Cardiac septum (tissue), 1 donor: ENCODE results near the gene ENPP6. TPM values are rescaled to one million over a fixed set of nuclear protein-coding genes. Genes with fewer than 3 reads are reported as not detected.

Experiments
- DNase-seq: peaks from one replicate; pipeline ENCODE4 v3.0.0-alpha.2; 2020; ENCODE audit warnings: low spot score
- intact Hi-C: fragments of 100-400 bp; cut with DNase I; formaldehyde crosslinking; loops from one replicate; pipeline ENCODE4 v1.14.0; 2022
- total RNA-seq: library from RNA; stranded (reverse); fragmentation: NEBNext Ultra II Directional; extraction: Animal tissue kit (Norgen Biotek cat#: 25700); gene quantifications from one replicate; pipeline ENCODE4 v1.2.1, GENCODE V29; 2021
- donor health status: DM: no; HTN: no; CAD: no.

ENPP6 gene
- total RNA-seq, 1 donor from 2014 or later: 0.05 TPM

GRCh38 chr4:184120549-184121127 is 97.0 kb downstream of the ENPP6 start:
- intact Hi-C loops: no loop called here
- no peak for DNase-seq

- no peak for DNase-seq
- intact Hi-C loops: no loop called here
Measured at GRCh38 chr4:184117662-184118199, 99.9 kb downstream of the ENPP6 start.

- intact Hi-C loops: no loop called here
- no peak for DNase-seq
Measured at GRCh38 chr4:184115399-184115798, 102.3 kb downstream of the ENPP6 start.

- no peak for DNase-seq
- intact Hi-C loops: no loop called here
Measured at GRCh38 chr4:184114431-184114830, 103.2 kb downstream of the ENPP6 start.

GRCh38 chr4:184112006-184112550 is 105.6 kb downstream of the ENPP6 start:
- no peak for DNase-seq
- intact Hi-C loops: no loop called here

GRCh38 chr4:184111233-184111832 is 106.3 kb downstream of the ENPP6 start:
- intact Hi-C loops: no loop called here
- DNase-seq: no peak

GRCh38 chr4:184110452-184111224 is 107.0 kb downstream of the ENPP6 start:
- intact Hi-C loops: no loop called here
- DNase-seq: no peak

- intact Hi-C loops: no loop called here
- DNase-seq: no peak
Measured at GRCh38 chr4:184108006-184108501, 109.6 kb downstream of the ENPP6 start.

GRCh38 chr4:184104419-184105101 is 113.1 kb downstream of the ENPP6 start:
- intact Hi-C loops: loop anchor here (5.0 kb wide), 1 partner anchor 58 kb away; no protein-coding TSS in a partner anchor
- no peak for DNase-seq

- DNase-seq: no peak
Measured at GRCh38 chr4:184103527-184104264, 114.0 kb downstream of the ENPP6 start.

GRCh38 chr4:184102927-184103326 is 114.7 kb downstream of the ENPP6 start:
- intact Hi-C loops: loop anchor here (5.0 kb wide), 1 partner anchor 59 kb away; no protein-coding TSS in a partner anchor

More at GRCh38 chr4:184103527-184104264, 114.0 kb downstream of the ENPP6 start:
- intact Hi-C loops: loop anchor here (5.0 kb wide), 1 partner anchor 59 kb away; no protein-coding TSS in a partner anchor

GRCh38 chr4:184102488-184102887 is 115.2 kb downstream of the ENPP6 start:
- intact Hi-C loops: loop anchor here (5.0 kb wide), 1 partner anchor 60 kb away; no protein-coding TSS in a partner anchor
- no peak for DNase-seq

More at GRCh38 chr4:184102927-184103326, 114.7 kb downstream of the ENPP6 start:
- DNase-seq: no peak

GRCh38 chr4:184101711-184102110 is 116.0 kb downstream of the ENPP6 start:
- intact Hi-C loops: loop anchor here (5.0 kb wide), 1 partner anchor 61 kb away; no protein-coding TSS in a partner anchor
- no peak for DNase-seq

GRCh38 chr4:184100297-184100885 is 117.3 kb downstream of the ENPP6 start:
- no peak for DNase-seq
- intact Hi-C loops: loop anchor here (1.0 to 5.0 kb wide), 2 partner anchors 62 to 260 kb away; no protein-coding TSS in a partner anchor

GRCh38 chr4:184099535-184099966 is 118.1 kb downstream of the ENPP6 start:
- intact Hi-C loops: no loop called here
- DNase-seq: no peak

- intact Hi-C loops: no loop called here
Measured at GRCh38 chr4:184099000-184099399, 118.7 kb downstream of the ENPP6 start.

GRCh38 chr4:184097815-184098214 is 119.9 kb downstream of the ENPP6 start:
- intact Hi-C loops: no loop called here

More at GRCh38 chr4:184099000-184099399, 118.7 kb downstream of the ENPP6 start:
- DNase-seq: no peak

GRCh38 chr4:184097241-184097605 is 120.5 kb downstream of the ENPP6 start:
- peak; percentile 83 for DNase-seq
- intact Hi-C loops: no loop called here

More at GRCh38 chr4:184097815-184098214, 119.9 kb downstream of the ENPP6 start:
- no peak for DNase-seq
